HCT116 (cell line): ENCODE results near the gene PAK1. TPM values are rescaled to one million over a fixed set of nuclear protein-coding genes. Genes with fewer than 3 reads are reported as not detected.

Experiments
- ATAC-seq: fragments of 200-7000 bp; cut with Tn5 transposase; 2 replicates; pipeline ENCODE4 v1.9.1; 2020; ENCODE audit warnings: mild to moderate bottlenecking, moderate library complexity
- BruUV-seq: library from RNA; stranded (reverse); fragments of 400-500 nt; replicated peaks from 2 replicates; lab custom pipeline; 2021; lab: Mats Ljungman, UMichigan
- CTCF ChIA-PET: fragments of 300-600 bp; sonication (Branson Sonifier 250); formaldehyde crosslinking; loops from one replicate; lab custom pipeline; 2021; ENCODE audit warnings: antibody characterized with exemption; lab: Charles Lee
- POLR2A ChIA-PET: fragments of 300-600, 350-600 bp; sonication (Branson Sonifier 250); formaldehyde crosslinking; loops from one replicate; lab custom pipeline; 2021; ENCODE audit warnings: antibody characterized with exemption; lab: Charles Lee
- RAD21 ChIA-PET, 2 experiments: fragments of 300-600 bp; sonication (Branson Sonifier 250); formaldehyde crosslinking; loops; one replicate each; lab custom pipeline; 2023; ENCODE audit warnings: low total read pairs in 2 of 2; ENCODE audit not compliant: uncharacterized antibody in 2 of 2, unreplicated experiment in 2 of 2, low non-redundant PET in 1 of 2; lab: Charles Lee
- DNase-seq: peaks from one replicate; pipeline ENCODE4 v3.0.0-alpha.2; 2010; ENCODE audit warnings: low read depth, low spot score
- H2AFZ ChIP-seq: fragments of 200-600 bp; shearing (Covaris generic), sonication (generic); 2 replicates; pipeline ENCODE4 v1.6.1; 2017; ENCODE audit warnings: low read depth, mixed run types, mixed read lengths, antibody characterized with exemption, low read length; ENCODE audit not compliant: poor library complexity, severe bottlenecking
- H3K27ac ChIP-seq: 2 replicates; pipeline ENCODE4 v1.5.1; 2012; ENCODE audit warnings: low read depth, low read length
- H3K27me3 ChIP-seq: fragments of 200-600 bp; sonication (generic); 2 replicates; pipeline ENCODE4 v1.6.1; 2016; ENCODE audit warnings: mixed run types, low read length, mixed read lengths; ENCODE audit not compliant: insufficient read depth
- H3K36me3 ChIP-seq, 2 experiments: fragments of 200-500 bp in 1 of 2; fragments of 200-600 bp in 1 of 2; sonication (Bioruptor generic) in 1 of 2; sonication (generic) in 1 of 2; 2 replicates each; pipeline versions ENCODE4 v1.5.1 to v1.6.1; 2014 to 2016; ENCODE audit warnings: low read length in 2 of 2, inconsistent platforms in 1 of 2, mixed read lengths in 1 of 2, mixed run types in 1 of 2; ENCODE audit not compliant: insufficient read depth in 2 of 2, control insufficient read depth in 1 of 2
- H3K4me1 ChIP-seq, 2 experiments: fragments of 200-600 bp in 1 of 2; sonication (generic) in 1 of 2; 2 replicates each; pipeline versions ENCODE4 v1.5.1 to v1.6.1; 2012 to 2017; ENCODE audit warnings: low read length in 2 of 2, inconsistent platforms in 1 of 2, mild to moderate bottlenecking in 1 of 2, mixed read lengths in 1 of 2, mixed run types in 1 of 2, moderate library complexity in 1 of 2; ENCODE audit not compliant: insufficient read depth in 2 of 2, control insufficient read depth in 1 of 2
- H3K4me2 ChIP-seq: fragments of 200-600 bp; sonication (generic); 2 replicates; pipeline ENCODE4 v1.6.1; 2017; ENCODE audit warnings: mixed run types, low read length, mixed read lengths
- H3K4me3 ChIP-seq, 2 experiments: fragments of 200-600 bp in 1 of 2; sonication (generic) in 1 of 2; replicated peaks in 1 of 2; 2 replicates each; pipeline ENCODE4 v1.5.1; 2011 to 2016; ENCODE audit warnings: low read length in 2 of 2, control low read depth in 1 of 2, low read depth in 1 of 2, mild to moderate bottlenecking in 1 of 2, mixed read lengths in 1 of 2, mixed run types in 1 of 2
- H3K79me2 ChIP-seq: fragments of 200-600 bp; sonication (generic); 2 replicates; pipeline ENCODE4 v1.6.1; 2017; ENCODE audit warnings: mild to moderate bottlenecking, mixed run types, low read length, moderate library complexity, mixed read lengths; ENCODE audit not compliant: insufficient read depth
- H3K9ac ChIP-seq: fragments of 200-600 bp; sonication (generic); 2 replicates; pipeline ENCODE4 v1.6.1; 2016; ENCODE audit warnings: low read length, mixed read lengths
- H3K9me2 ChIP-seq: fragments of 200-600 bp; sonication (generic), shearing (Covaris generic); 2 replicates; pipeline ENCODE4 v1.6.1; 2017; ENCODE audit warnings: mixed run types, mild to moderate bottlenecking, moderate library complexity; ENCODE audit not compliant: insufficient read depth
- H3K9me3 ChIP-seq, 2 experiments: fragments of 200-500 bp in 1 of 2; fragments of 200-600 bp in 1 of 2; sonication (Bioruptor generic) in 1 of 2; sonication (generic) in 1 of 2; 2 replicates each; pipeline ENCODE4 v1.6.1; 2014 to 2017; ENCODE audit warnings: low read length in 2 of 2, mixed read lengths in 2 of 2, inconsistent platforms in 1 of 2, low read depth in 1 of 2, mild to moderate bottlenecking in 1 of 2, mixed run types in 1 of 2, moderate library complexity in 1 of 2; ENCODE audit not compliant: control insufficient read depth in 1 of 2, insufficient read depth in 1 of 2
- H4K20me1 ChIP-seq: fragments of 200-600 bp; sonication (generic), shearing (Covaris generic); 2 replicates; pipeline ENCODE4 v1.6.1; 2017; ENCODE audit warnings: mixed run types, mild to moderate bottlenecking, moderate library complexity; ENCODE audit not compliant: insufficient read depth
- EZH2phosphoT487 ChIP-seq: fragments of 200-600 bp; IDR thresholded peaks from 2 replicates; pipeline ENCODE4 v1.6.1; 2018; ENCODE audit warnings: antibody characterized with exemption, borderline replicate concordance
- RAD21 ChIP-seq: IDR thresholded peaks from 2 replicates; pipeline ENCODE4 v1.6.1; 2012; ENCODE audit warnings: low read depth, mild to moderate bottlenecking
- SIN3A ChIP-seq: IDR thresholded peaks from 2 replicates; pipeline ENCODE4 v1.6.1; 2012; ENCODE audit warnings: low read depth
- SP1 ChIP-seq: IDR thresholded peaks from 2 replicates; pipeline ENCODE4 v1.6.1; 2012; ENCODE audit warnings: low read depth
- TCF7L2 ChIP-seq: IDR thresholded peaks from 2 replicates; pipeline ENCODE4 v1.7.0; 2011; ENCODE audit warnings: borderline replicate concordance, inconsistent platforms; ENCODE audit not compliant: insufficient read depth, insufficient read length; ENCODE audit errors: extremely low read depth
- ZFX ChIP-seq: fragments of 450-650 bp; IDR thresholded peaks from 2 replicates; pipeline ENCODE4 v1.6.1; 2017
- intact Hi-C: fragments of 100-400 bp; cut with micrococcal nuclease; formaldehyde crosslinking; loops from 2 replicates; pipeline ENCODE4 v1.10.0; 2022
- total RNA-seq: library from RNA; stranded (reverse); gene quantifications from one replicate; pipeline ENCODE4 v1.2.1, GENCODE V29; 2021; ENCODE audit not compliant: unreplicated experiment
- TF ChIP-seq, protein P1 (sequence below): IDR thresholded peaks from 2 replicates; pipeline ENCODE4 v1.6.1; 2012; ENCODE audit warnings: low read depth

PAK1 gene
- total RNA-seq, 1 experiment from 2014 or later = 56.1 TPM

DNA sequence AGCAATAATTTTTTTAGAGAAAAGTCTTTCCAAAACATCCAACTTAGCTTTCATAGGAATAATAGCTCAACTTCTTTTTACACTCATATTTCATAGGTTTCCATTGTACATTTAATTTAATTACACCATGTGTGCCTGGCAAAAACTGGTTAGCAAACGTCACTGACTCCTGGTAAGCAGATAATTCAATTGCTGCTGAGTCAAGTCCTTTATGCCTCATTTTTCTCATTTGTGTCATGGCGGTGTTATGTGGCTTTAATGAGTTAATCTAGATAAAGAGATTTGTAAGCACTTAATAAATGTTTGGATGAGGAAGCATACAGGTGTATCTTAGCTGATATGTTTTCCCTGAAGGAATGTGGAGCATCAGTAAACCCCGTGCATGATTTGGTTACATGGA, 41.2 kb upstream of the PAK1 start:
- no peak overlapping the region for H3K9ac ChIP-seq
- intact Hi-C loops = no loop called here

DNA sequence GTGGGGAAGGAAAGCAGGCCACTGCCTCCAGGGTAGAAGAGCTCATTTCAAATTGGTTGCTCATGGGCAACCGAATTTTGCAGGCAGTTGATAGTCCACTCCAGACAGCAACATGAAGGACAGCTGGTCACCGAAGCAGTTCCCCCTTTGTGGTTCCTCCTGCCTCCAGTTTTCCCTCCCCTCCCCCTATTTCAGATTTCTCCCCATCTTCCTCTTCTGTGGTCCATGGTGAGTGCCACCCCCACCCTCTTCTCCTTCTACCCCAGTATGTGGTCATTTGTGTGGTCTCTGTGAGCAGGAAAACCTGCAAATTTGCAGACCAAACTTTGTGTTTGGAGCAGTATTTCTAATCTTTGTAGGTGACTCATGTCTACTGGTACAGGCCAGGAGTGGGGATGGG, 38.2 kb upstream of the PAK1 start:
- no peaks in the 10 kb centered on the region for H3K36me3 ChIP-seq
- no peaks in the 10 kb centered on the region for H3K79me2 ChIP-seq
- peaks cover 3 to 6% of the 10 kb centered on the region in 2 experiments for H3K4me1 ChIP-seq
- no peak overlapping the region for H3K27ac ChIP-seq
- H4K20me1 ChIP-seq = no peaks in the 10 kb centered on the region
- TF ChIP-seq TCF7L2 (no peak), EZH2phosphoT487 (no peak), SP1 (no peak), RAD21 (no peak), ZFX (no peak)
- TF ChIP-seq, protein P1, sequence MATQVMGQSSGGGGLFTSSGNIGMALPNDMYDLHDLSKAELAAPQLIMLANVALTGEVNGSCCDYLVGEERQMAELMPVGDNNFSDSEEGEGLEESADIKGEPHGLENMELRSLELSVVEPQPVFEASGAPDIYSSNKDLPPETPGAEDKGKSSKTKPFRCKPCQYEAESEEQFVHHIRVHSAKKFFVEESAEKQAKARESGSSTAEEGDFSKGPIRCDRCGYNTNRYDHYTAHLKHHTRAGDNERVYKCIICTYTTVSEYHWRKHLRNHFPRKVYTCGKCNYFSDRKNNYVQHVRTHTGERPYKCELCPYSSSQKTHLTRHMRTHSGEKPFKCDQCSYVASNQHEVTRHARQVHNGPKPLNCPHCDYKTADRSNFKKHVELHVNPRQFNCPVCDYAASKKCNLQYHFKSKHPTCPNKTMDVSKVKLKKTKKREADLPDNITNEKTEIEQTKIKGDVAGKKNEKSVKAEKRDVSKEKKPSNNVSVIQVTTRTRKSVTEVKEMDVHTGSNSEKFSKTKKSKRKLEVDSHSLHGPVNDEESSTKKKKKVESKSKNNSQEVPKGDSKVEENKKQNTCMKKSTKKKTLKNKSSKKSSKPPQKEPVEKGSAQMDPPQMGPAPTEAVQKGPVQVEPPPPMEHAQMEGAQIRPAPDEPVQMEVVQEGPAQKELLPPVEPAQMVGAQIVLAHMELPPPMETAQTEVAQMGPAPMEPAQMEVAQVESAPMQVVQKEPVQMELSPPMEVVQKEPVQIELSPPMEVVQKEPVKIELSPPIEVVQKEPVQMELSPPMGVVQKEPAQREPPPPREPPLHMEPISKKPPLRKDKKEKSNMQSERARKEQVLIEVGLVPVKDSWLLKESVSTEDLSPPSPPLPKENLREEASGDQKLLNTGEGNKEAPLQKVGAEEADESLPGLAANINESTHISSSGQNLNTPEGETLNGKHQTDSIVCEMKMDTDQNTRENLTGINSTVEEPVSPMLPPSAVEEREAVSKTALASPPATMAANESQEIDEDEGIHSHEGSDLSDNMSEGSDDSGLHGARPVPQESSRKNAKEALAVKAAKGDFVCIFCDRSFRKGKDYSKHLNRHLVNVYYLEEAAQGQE = no peak
- TF ChIP-seq, all 23 proteins: peak for 0
- intact Hi-C loops = no loop called here
- H3K4me3 ChIP-seq = no peak overlapping the region
- H3K9me2 ChIP-seq = no peaks in the 10 kb centered on the region
- H3K9me3 ChIP-seq = no peaks in the 10 kb centered on the region
- no TSS peak for BruUV-seq
- DNase-seq (no peak), ATAC-seq (no peak)
- no peaks in the 10 kb centered on the region for H3K27me3 ChIP-seq
- CTCF ChIA-PET = no interaction called here
- H3K9ac ChIP-seq = no peak overlapping the region
- POLR2A ChIA-PET = no interaction called here
- no peak overlapping the region for H3K4me2 ChIP-seq
- H2AFZ ChIP-seq = no peak overlapping the region
- RAD21 ChIA-PET = no interaction called here

More for the DNA sequence above, 41.2 kb upstream of the PAK1 start:
- H3K27me3 ChIP-seq = no peaks in the 10 kb centered on the region
- H4K20me1 ChIP-seq = no peaks in the 10 kb centered on the region
- ChIA-PET POLR2A (no interaction called here), CTCF (no interaction called here), RAD21 (no interaction called here)
- BruUV-seq = no TSS peak
- no peak for DNase-seq
- H3K9me2 ChIP-seq = no peaks in the 10 kb centered on the region
- H3K4me2 ChIP-seq = no peak overlapping the region
- H2AFZ ChIP-seq = no peak overlapping the region
- H3K36me3 ChIP-seq = no peaks in the 10 kb centered on the region
- no peaks in the 10 kb centered on the region for H3K79me2 ChIP-seq
- no peak for ATAC-seq
- H3K4me1 ChIP-seq = no peaks in the 10 kb centered on the region
- no peak overlapping the region for H3K4me3 ChIP-seq
- H3K27ac ChIP-seq = no peak overlapping the region
- no peaks in the 10 kb centered on the region for H3K9me3 ChIP-seq
- no peak for TF ChIP-seq SIN3A
